GM19328 (cell line): ENCODE data around the gene NUDT4B.
"Not testable (repeated sequence)": the region's sequence is repeated elsewhere in the genome, so short reads cannot be mapped to it uniquely, and the experiment has no call there.

Experiments used
- ATAC-seq: cut with Tn5 transposase; IDR thresholded peaks from one replicate; pipeline ENCODE4 v1.9.1; 2021; ENCODE audit warnings: mild to moderate bottlenecking, moderate library complexity; ENCODE audit not compliant: unreplicated experiment

NUDT4B gene

GRCh38 chr1:148793762-148794332, 45.3 kb downstream of the NUDT4B start:
- ATAC-seq: not testable (repeated sequence)
